Keratinocyte (primary cell): ENCODE measurements around the gene TAB2. TPM values are rescaled to one million over a fixed set of nuclear protein-coding genes. Genes with fewer than 3 reads are reported as not detected.

Experiments
- DNase-seq: peaks from one replicate; pipeline ENCODE4 v3.0.0-alpha.2; 2011; ENCODE audit warnings: low read depth, missing footprints, low spot score
- FAIRE-seq: peaks from 2 replicates; lab custom pipeline; 2011; peaks lifted over from hg19 to GRCh38; lab: Jason Lieb, UNC
- H2AFZ ChIP-seq: 2 replicates; pipeline ENCODE4 v1.6.0; 2012; ENCODE audit warnings: low read length, control low read depth, inconsistent platforms; ENCODE audit not compliant: control insufficient read depth
- H3K27ac ChIP-seq: 2 replicates; pipeline ENCODE4 v1.5.1; 2011; ENCODE audit warnings: low read length; ENCODE audit not compliant: control insufficient read depth, insufficient read depth
- H3K27me3 ChIP-seq: 3 replicates; pipeline ENCODE4 v1.6.0; 2011; ENCODE audit warnings: low read length; ENCODE audit not compliant: control insufficient read depth, insufficient read depth; ENCODE audit errors: extremely low read depth
- H3K36me3 ChIP-seq, 2 experiments: 2 replicates in 1 of 2; 3 replicates in 1 of 2; pipeline ENCODE4 v1.5.1; 2011; ENCODE audit warnings: low read length in 2 of 2, mild to moderate bottlenecking in 1 of 2; ENCODE audit not compliant: control insufficient read depth in 2 of 2, insufficient read depth in 2 of 2; ENCODE audit errors: extremely low read depth in 1 of 2
- H3K4me1 ChIP-seq: 3 replicates; pipeline ENCODE4 v1.5.1; 2011; ENCODE audit warnings: low read length; ENCODE audit not compliant: control insufficient read depth, insufficient read depth; ENCODE audit errors: extremely low read depth
- H3K4me2 ChIP-seq: 3 replicates; pipeline ENCODE4 v1.6.0; 2011; ENCODE audit warnings: low read depth, low read length; ENCODE audit not compliant: control insufficient read depth, insufficient read depth; ENCODE audit errors: extremely low read depth
- H3K4me3 ChIP-seq, 3 experiments: fragments of 200-600 bp in 1 of 3; sonication (generic) in 1 of 3; 2 replicates in 2 of 3; 3 replicates in 1 of 3; pipeline ENCODE4 v1.5.1; 2011 to 2016; ENCODE audit warnings: low read length in 3 of 3, mild to moderate bottlenecking in 3 of 3, control low read depth in 2 of 3, inconsistent platforms in 1 of 3, low read depth in 1 of 3, mixed read lengths in 1 of 3, mixed run types in 1 of 3, moderate library complexity in 1 of 3; ENCODE audit not compliant: control insufficient read depth in 2 of 3, insufficient read depth in 2 of 3; ENCODE audit errors: extremely low read depth in 1 of 3
- H3K79me2 ChIP-seq: 2 replicates; pipeline ENCODE4 v1.6.0; 2012; ENCODE audit warnings: low read length; ENCODE audit not compliant: control insufficient read depth, insufficient read depth
- H3K9ac ChIP-seq: 3 replicates; pipeline ENCODE4 v1.6.0; 2011; ENCODE audit warnings: low read length; ENCODE audit not compliant: control insufficient read depth, insufficient read depth; ENCODE audit errors: extremely low read depth
- H3K9me1 ChIP-seq: 3 replicates; pipeline ENCODE4 v1.6.0; 2011; ENCODE audit warnings: low read length; ENCODE audit not compliant: control insufficient read depth, insufficient read depth; ENCODE audit errors: extremely low read depth
- H3K9me3 ChIP-seq: 2 replicates; pipeline ENCODE4 v1.5.1; 2012; ENCODE audit warnings: low read depth, low read length; ENCODE audit not compliant: control insufficient read depth
- H4K20me1 ChIP-seq: 3 replicates; pipeline ENCODE4 v1.6.0; 2011; ENCODE audit warnings: low read length; ENCODE audit not compliant: control insufficient read depth, insufficient read depth; ENCODE audit errors: extremely low read depth
- EZH2 ChIP-seq: IDR thresholded peaks from one replicate; pipeline ENCODE4 v1.6.1; 2012; ENCODE audit warnings: inconsistent platforms, mild to moderate bottlenecking, low read length, moderate library complexity
- dilution Hi-C: fragments of 300-500 bp; cut with MboI; formaldehyde crosslinking; loops from one replicate; pipeline ENCODE4 v1.7.0; 2020; ENCODE audit warnings: low sequenced_read_pairs; ENCODE audit not compliant: extremely low pct_ligation_motif_present
- polyA plus RNA-seq, 5 experiments: library from polyadenylated mRNA; depleted of rRNA in 3 of 5; stranded (reverse) in 3 of 5; stranded (forward) in 1 of 5; unstranded in 1 of 5; fragments of >200 nt; gene quantifications; 1 replicate in 1 of 5; 2 replicates in 3 of 5; 3 replicates in 1 of 5; pipeline versions ENCODE4 v1.2.1 to v1.2.3, GENCODE V29; 2011 to 2012; ENCODE audit warnings: missing spikeins in 2 of 5, low read depth in 1 of 5, low replicate concordance in 1 of 5
- TF ChIP-seq, protein P1 (sequence below), 3 experiments: IDR thresholded peaks in 1 of 3; conservative IDR thresholded peaks in 1 of 3; optimal IDR thresholded peaks in 1 of 3; 2 replicates in 2 of 3; 3 replicates in 1 of 3; pipeline versions ENCODE3 to v1.5.1; 2011; ENCODE audit warnings: low read length in 3 of 3, mild to moderate bottlenecking in 3 of 3, moderate library complexity in 2 of 3, control low read depth in 1 of 3, inconsistent platforms in 1 of 3; ENCODE audit not compliant: insufficient read depth in 2 of 3; ENCODE audit errors: extremely low read depth in 1 of 3

The TAB2 gene
- polyA plus RNA-seq, 1 donor (not counting 4 experiments of a cell fraction or from before 2014, with no cell fraction given): 47.5 TPM

GRCh38 chr6:149428606-149429005, 111.1 kb downstream of the TAB2 start:
- dilution Hi-C loops: no loop called here
- peaks cover 2% of the 10 kb centered on the region for H3K27me3 ChIP-seq
- TF ChIP-seq, protein P1, sequence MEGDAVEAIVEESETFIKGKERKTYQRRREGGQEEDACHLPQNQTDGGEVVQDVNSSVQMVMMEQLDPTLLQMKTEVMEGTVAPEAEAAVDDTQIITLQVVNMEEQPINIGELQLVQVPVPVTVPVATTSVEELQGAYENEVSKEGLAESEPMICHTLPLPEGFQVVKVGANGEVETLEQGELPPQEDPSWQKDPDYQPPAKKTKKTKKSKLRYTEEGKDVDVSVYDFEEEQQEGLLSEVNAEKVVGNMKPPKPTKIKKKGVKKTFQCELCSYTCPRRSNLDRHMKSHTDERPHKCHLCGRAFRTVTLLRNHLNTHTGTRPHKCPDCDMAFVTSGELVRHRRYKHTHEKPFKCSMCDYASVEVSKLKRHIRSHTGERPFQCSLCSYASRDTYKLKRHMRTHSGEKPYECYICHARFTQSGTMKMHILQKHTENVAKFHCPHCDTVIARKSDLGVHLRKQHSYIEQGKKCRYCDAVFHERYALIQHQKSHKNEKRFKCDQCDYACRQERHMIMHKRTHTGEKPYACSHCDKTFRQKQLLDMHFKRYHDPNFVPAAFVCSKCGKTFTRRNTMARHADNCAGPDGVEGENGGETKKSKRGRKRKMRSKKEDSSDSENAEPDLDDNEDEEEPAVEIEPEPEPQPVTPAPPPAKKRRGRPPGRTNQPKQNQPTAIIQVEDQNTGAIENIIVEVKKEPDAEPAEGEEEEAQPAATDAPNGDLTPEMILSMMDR (optimal IDR thresholded peaks at IDR 0.05 in 1 of 3, IDR thresholded peaks at IDR 0.05 in 1 of 3, conservative IDR thresholded peaks at IDR 0.05 in 1 of 3; ENCODE audit: extremely low read depth in 1 of 3, insufficient read depth in 2 of 3, low read length in 3 of 3): no peak
- no peak for TF ChIP-seq EZH2

GRCh38 chr6:149429427-149430360, 112.2 kb downstream of the TAB2 start:
- no peaks in the 10 kb centered on the region for H4K20me1 ChIP-seq
- no peak overlapping the region for H3K4me3 ChIP-seq
- no peaks in the 10 kb centered on the region for H3K36me3 ChIP-seq
- dilution Hi-C loops: no loop called here
- H2AFZ ChIP-seq: no peak overlapping the region
- no peak overlapping the region for H3K4me2 ChIP-seq
- H3K27me3 ChIP-seq: no peaks in the 10 kb centered on the region
- TF ChIP-seq, protein P1 (optimal IDR thresholded peaks at IDR 0.05 in 1 of 3, IDR thresholded peaks at IDR 0.05 in 1 of 3, conservative IDR thresholded peaks at IDR 0.05 in 1 of 3; ENCODE audit: extremely low read depth in 1 of 3, insufficient read depth in 2 of 3, low read length in 3 of 3): no peak
- no peak for TF ChIP-seq EZH2
- FAIRE-seq (no peak), DNase-seq (no peak)
- no peaks in the 10 kb centered on the region for H3K79me2 ChIP-seq
- no peaks in the 10 kb centered on the region for H3K9me1 ChIP-seq
- no peak overlapping the region for H3K27ac ChIP-seq
- H3K4me1 ChIP-seq: no peaks in the 10 kb centered on the region
- no peaks in the 10 kb centered on the region for H3K9me3 ChIP-seq
- no peak overlapping the region for H3K9ac ChIP-seq

More at GRCh38 chr6:149428606-149429005, 111.1 kb downstream of the TAB2 start:
- no peaks in the 10 kb centered on the region for H4K20me1 ChIP-seq
- no peak overlapping the region for H3K9ac ChIP-seq
- H3K9me3 ChIP-seq: no peaks in the 10 kb centered on the region
- no peak overlapping the region for H3K4me3 ChIP-seq
- DNase-seq (no peak), FAIRE-seq (no peak)
- H3K36me3 ChIP-seq: no peaks in the 10 kb centered on the region
- H2AFZ ChIP-seq: no peak overlapping the region
- H3K4me2 ChIP-seq: no peak overlapping the region
- H3K27ac ChIP-seq: no peak overlapping the region
- H3K4me1 ChIP-seq: no peaks in the 10 kb centered on the region
- H3K79me2 ChIP-seq: no peaks in the 10 kb centered on the region
- no peaks in the 10 kb centered on the region for H3K9me1 ChIP-seq
